Measurements from ENCODE around the gene TACC2. TPM values are rescaled to one million over a fixed set of nuclear protein-coding genes. Genes with fewer than 3 reads are reported as not detected.
A peak's percentile ranks its signal among the peaks of the same experiment; 100 is the strongest.

Gene TACC2
- total and polyA plus RNA-seq, 12 donors, result 68.1 to 451 (median 364) TPM

- peaks cover 20 to 55% (median 42%) of the 10 kb centered on the region in 9 donors for H3K4me1 ChIP-seq
- WGBS, 2 donors, result 48 to 56% methylated on average over 7 of the region's 7 CpGs
- DNase-seq (no peak), ATAC-seq (peak in 2 of 8 donors; percentile 5 to 35)
- peak overlapping the region in 9 of 10 donors; percentile 8 to 81 (median 42) for H3K27ac ChIP-seq
- no peak for TF ChIP-seq CTCF (IDR thresholded peaks at IDR 0.05)
- no peaks in the 10 kb centered on the region for H3K9me3 ChIP-seq
- intact Hi-C loops (cut with DNase I), result no loop called here
- H3K36me3 ChIP-seq, result peaks cover 0 to 14% (median 0%) of the 10 kb centered on the region in 9 donors
- H3K27me3 ChIP-seq, result no peaks in the 10 kb centered on the region
- H3K4me3 ChIP-seq, result no peak overlapping the region
Measured at GRCh38 chr10:122171302-122172075, 182.5 kb downstream of the TACC2 start.

GRCh38 chr10:122172361-122173008 is 183.5 kb downstream of the TACC2 start:
- Histone ChIP-seq H3K4me3 (no peak overlapping the region), H3K36me3 (peaks cover 0 to 11% (median 0%) of the 10 kb centered on the region in 9 donors), H3K4me1 (peaks cover 20 to 46% (median 42%) of the 10 kb centered on the region in 9 donors), H3K27ac (peak overlapping the region in 9 of 10 donors; percentile 8 to 81 (median 42)), H3K27me3 (no peaks in the 10 kb centered on the region), H3K9me3 (no peaks in the 10 kb centered on the region)
- 59 to 66% methylated on average over 12 of the region's 12 CpGs for WGBS, 2 donors
- DNase-seq (peak in 1 of 2 donors; percentile 22), ATAC-seq (peak; percentile 32 to 74 (median 52))
- intact Hi-C loops (cut with DNase I), result no loop called here
- no peak for TF ChIP-seq CTCF (IDR thresholded peaks at IDR 0.05)

DNA sequence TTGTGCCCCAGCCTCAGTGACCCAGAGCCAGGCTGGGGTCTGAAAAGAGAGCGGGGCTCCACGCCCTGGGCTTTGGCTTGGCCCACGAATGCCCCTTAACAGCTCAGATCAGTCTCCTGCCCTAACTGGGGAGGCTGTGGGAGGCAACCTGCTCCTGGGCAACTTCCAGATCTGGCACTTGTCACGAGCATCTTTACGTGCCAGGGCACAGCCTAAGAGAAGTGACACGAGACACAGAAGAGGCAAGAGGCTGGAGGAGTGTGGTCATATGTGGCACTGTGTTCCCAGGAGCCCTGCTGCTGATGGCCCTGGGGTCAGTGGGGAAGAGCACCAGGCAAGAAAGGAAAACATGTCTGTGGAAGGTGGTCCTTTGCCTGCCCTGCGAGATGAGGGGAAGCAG is 184.4 kb downstream of the TACC2 start:
- H3K27me3 ChIP-seq, result no peaks in the 10 kb centered on the region
- no peak for TF ChIP-seq CTCF (IDR thresholded peaks at IDR 0.05)
- H3K9me3 ChIP-seq, result no peaks in the 10 kb centered on the region
- H3K4me1 ChIP-seq, result peaks cover 20 to 43% (median 42%) of the 10 kb centered on the region in 9 donors
- peak overlapping the region in 8 of 10 donors; percentile 8 to 81 (median 44) for H3K27ac ChIP-seq
- DNase-seq (peak; percentile 32 to 42), ATAC-seq (peak; percentile 46 to 88 (median 68))
- intact Hi-C loops (cut with DNase I), result no loop called here
- 33 to 66% methylated on average over 7 of the region's 7 CpGs for WGBS, 2 donors
- no peak overlapping the region for H3K4me3 ChIP-seq
- H3K36me3 ChIP-seq, result peaks cover 0 to 8% (median 0%) of the 10 kb centered on the region in 9 donors

GRCh38 chr10:122173766-122174435 is 184.9 kb downstream of the TACC2 start:
- no peak overlapping the region for H3K4me3 ChIP-seq
- peak overlapping the region in 7 of 10 donors; percentile 8 to 81 (median 47) for H3K27ac ChIP-seq
- DNase-seq (no peak), ATAC-seq (peak in 6 of 8 donors; percentile 13 to 44 (median 26))
- WGBS, 2 donors, result 81 to 87% methylated on average over 8 of the region's 8 CpGs
- intact Hi-C loops (cut with DNase I), result no loop called here
- H3K27me3 ChIP-seq, result no peaks in the 10 kb centered on the region
- H3K36me3 ChIP-seq, result peaks cover 0 to 2% (median 0%) of the 10 kb centered on the region in 9 donors
- peaks cover 20 to 43% (median 42%) of the 10 kb centered on the region in 9 donors for H3K4me1 ChIP-seq
- no peak for TF ChIP-seq CTCF (IDR thresholded peaks at IDR 0.05)
- no peaks in the 10 kb centered on the region for H3K9me3 ChIP-seq
